Measurements from ENCODE around the gene GOLGA3. TPM values are rescaled to one million over a fixed set of nuclear protein-coding genes. Genes with fewer than 3 reads are reported as not detected.

GOLGA3 gene
- 96.7 and 97.0 TPM in 2 replicates for total RNA-seq

GRCh38 chr12:132828706-132829534 lies at the start of gene GOLGA3:
Gene GOLGA3, minus strand, starts transcription at chr12:132828869. Its CDS starts 6,741 bp downstream, at chr12:132822128.

GRCh38 chr12:132761032-132761920 lies 67.4 kb downstream of the GOLGA3 start, which contains the start of gene ANKLE2:
Gene ANKLE2, minus strand, starts transcription at chr12:132761832. Its CDS starts 34 bp downstream, at chr12:132761798.

Small RNA genes lying within 50 kb of the gene (small RNA-seq; reads per million reads assigned to genes)
- gene RNA5SP379 = not detected

Other genes with a start within 250 kb of the GOLGA3 start
- gene LRCOL1, start 218.3 kb downstream of the GOLGA3 start, total RNA-seq = not detected in 2 replicates
- gene P2RX2, start 210.1 kb downstream of the GOLGA3 start, total RNA-seq = not detected in 2 replicates
- gene POLE, start 141.5 kb downstream of the GOLGA3 start, total RNA-seq = 14.7 and 22.5 TPM in 2 replicates
- 15.2 and 15.4 TPM in 2 replicates for gene PXMP2, start 141.3 kb downstream of the GOLGA3 start, total RNA-seq
- 18.6 and 20.1 TPM in 2 replicates for gene PGAM5, start 118.0 kb downstream of the GOLGA3 start, total RNA-seq
- 67.7 and 70.7 TPM in 2 replicates for gene ANKLE2, start 67.0 kb downstream of the GOLGA3 start, total RNA-seq
- 24.8 and 31.2 TPM in 2 replicates for gene CHFR, start 58.7 kb upstream of the GOLGA3 start, total RNA-seq
- gene ZNF605, start 127.4 kb upstream of the GOLGA3 start, total RNA-seq = 15.7 and 22.5 TPM in 2 replicates
- gene ZNF26, start 157.5 kb upstream of the GOLGA3 start, total RNA-seq = 11.3 and 14.2 TPM in 2 replicates
- gene ZNF84, start 208.6 kb upstream of the GOLGA3 start, total RNA-seq = 28.5 and 39.2 TPM in 2 replicates